ENCODE measurements around the gene DHX35.

DHX35 gene

GRCh38 chr20:38920851-38921250 lies 41.3 kb upstream of the DHX35 start:
- Histone ChIP-seq H3K27ac (no peak overlapping the region), H3K4me3 (no peak overlapping the region)
- TF ChIP-seq CTCF (IDR thresholded peaks at IDR 0.05): no peak
- no peak for DNase-seq (ENCODE audit: low spot score)

- TF ChIP-seq CTCF (IDR thresholded peaks at IDR 0.05): no peak
- DNase-seq (ENCODE audit: low spot score): no peak
Measured at GRCh38 chr20:38924718-38925117, 37.4 kb upstream of the DHX35 start.

GRCh38 chr20:38926142-38926933 lies 35.8 kb upstream of the DHX35 start, which contains the start of gene FAM83D:
FAM83D (plus strand) TSS chr20:38926417; CDS start chr20:38926443, 26 bp downstream.
- TF ChIP-seq CTCF (IDR thresholded peaks at IDR 0.05): no peak
- peak within 1 kb of the TSS; percentile 76 for H3K4me3 ChIP-seq
- DNase-seq (ENCODE audit: low spot score): peak; percentile 93
- peak within 1 kb of the TSS in 1 of 2 donors; percentile 30 for H3K27ac ChIP-seq

More at GRCh38 chr20:38924718-38925117, 37.4 kb upstream of the DHX35 start:
- H3K4me3 ChIP-seq: no peak overlapping the region
- H3K27ac ChIP-seq: no peak overlapping the region

- no peak for TF ChIP-seq CTCF (IDR thresholded peaks at IDR 0.05)
- H3K4me3 ChIP-seq: peak overlapping the region; percentile 76
- no peak for DNase-seq (ENCODE audit: low spot score)
- H3K27ac ChIP-seq: peak overlapping the region in 1 of 2 donors; percentile 30
Measured at GRCh38 chr20:38926934-38927616, 35.1 kb upstream of the DHX35 start.

- no peak for DNase-seq (ENCODE audit: low spot score)
- peak overlapping the region; percentile 76 for H3K4me3 ChIP-seq
- no peak overlapping the region for H3K27ac ChIP-seq
- TF ChIP-seq CTCF (IDR thresholded peaks at IDR 0.05): no peak
Measured at GRCh38 chr20:38927902-38928578, 34.1 kb upstream of the DHX35 start.

GRCh38 chr20:38930242-38930569 lies 31.9 kb upstream of the DHX35 start:
- no peak for TF ChIP-seq CTCF (IDR thresholded peaks at IDR 0.05)
- Histone ChIP-seq H3K27ac (no peak overlapping the region), H3K4me3 (no peak overlapping the region)

More at GRCh38 chr20:38930242-38930569, 31.9 kb upstream of the DHX35 start:
- no peak for DNase-seq (ENCODE audit: low spot score)
